PC-9 (cell line): ENCODE data around the gene MMP24. TPM values are rescaled to one million over a fixed set of nuclear protein-coding genes. Genes with fewer than 3 reads are reported as not detected.
"Not testable (repeated sequence)": the region's sequence is repeated elsewhere in the genome, so short reads cannot be mapped to it uniquely, and the experiment has no call there.

Experiments used
- BruUV-seq: library from RNA; stranded (reverse); fragments of 400-500 nt; replicated peaks from 2 replicates; lab custom pipeline; 2021; lab: Mats Ljungman, UMichigan
- CTCF ChIA-PET: fragments of 300-600 bp; sonication (Branson Sonifier 250); formaldehyde crosslinking; loops from one replicate; lab custom pipeline; 2022; ENCODE audit warnings: antibody characterized with exemption; lab: Charles Lee
- POLR2A ChIA-PET: fragments of 300-600 bp; sonication (Branson Sonifier 250); formaldehyde crosslinking; loops from one replicate; lab custom pipeline; 2022; ENCODE audit warnings: antibody characterized with exemption; ENCODE audit not compliant: unreplicated experiment; lab: Charles Lee
- DNase-seq, 2 experiments: peaks; one replicate each; pipeline versions ENCODE4 v3.0.0 to v3.0.0-alpha.2; 2015 to 2022; ENCODE audit warnings: mixed read lengths in 1 of 2
- H2AFZ ChIP-seq: fragments of 200-600 bp; sonication (generic); 2 replicates; pipeline ENCODE4 v1.8.1; 2017; ENCODE audit warnings: antibody characterized with exemption
- H3F3A ChIP-seq: fragments of 200-600 bp; sonication (generic); 2 replicates; pipeline ENCODE4 v1.8.1; 2017; ENCODE audit warnings: antibody characterized with exemption, mild to moderate bottlenecking, low read depth; ENCODE audit not compliant: insufficient read depth
- H3K27ac ChIP-seq: fragments of 200-600 bp; sonication (generic); 2 replicates; pipeline ENCODE4 v1.6.1; 2016; ENCODE audit warnings: mixed run types
- H3K27me3 ChIP-seq: fragments of 200-600 bp; sonication (generic); 2 replicates; pipeline ENCODE4 v1.6.1; 2016; ENCODE audit warnings: low read depth, mixed run types; ENCODE audit not compliant: insufficient read depth
- H3K36me3 ChIP-seq: fragments of 200-600 bp; sonication (generic); 2 replicates; pipeline ENCODE4 v1.6.1; 2016; ENCODE audit warnings: low read depth, mixed run types
- H3K4me1 ChIP-seq: fragments of 200-600 bp; sonication (generic); replicated peaks from 2 replicates; pipeline ENCODE4 v1.6.1; 2016; ENCODE audit warnings: mixed run types; ENCODE audit not compliant: insufficient read depth
- H3K4me2 ChIP-seq: fragments of 200-600 bp; sonication (generic); 2 replicates; pipeline ENCODE4 v1.6.1; 2017; ENCODE audit warnings: mixed run types
- H3K4me3 ChIP-seq: fragments of 200-600 bp; sonication (generic); 2 replicates; pipeline ENCODE4 v1.6.1; 2016; ENCODE audit warnings: mixed run types
- H3K79me2 ChIP-seq: fragments of 200-600 bp; sonication (generic); 2 replicates; pipeline ENCODE4 v1.6.1; 2017; ENCODE audit warnings: low read depth, mixed run types
- H3K9me2 ChIP-seq: fragments of 200-600 bp; sonication (generic); 2 replicates; pipeline ENCODE4 v1.8.1; 2017; ENCODE audit warnings: mild to moderate bottlenecking; ENCODE audit not compliant: insufficient read depth
- H3K9me3 ChIP-seq: fragments of 200-600 bp; sonication (generic); 2 replicates; pipeline ENCODE4 v1.8.1; 2016; ENCODE audit warnings: low read depth; ENCODE audit not compliant: insufficient read depth
- H4K20me1 ChIP-seq: fragments of 200-600 bp; sonication (generic); 2 replicates; pipeline ENCODE4 v1.8.1; 2017; ENCODE audit not compliant: insufficient read depth
- EZH2 ChIP-seq: fragments of 200-600 bp; sonication (generic); IDR thresholded peaks from 2 replicates; pipeline ENCODE4 v1.8.0; 2017; ENCODE audit warnings: antibody characterized with exemption, low read depth
- intact Hi-C: fragments of 100-400 bp; cut with micrococcal nuclease; formaldehyde crosslinking; loops from one replicate; pipeline ENCODE4 v1.10.0; 2022; ENCODE audit not compliant: unreplicated experiment
- total RNA-seq: library from RNA; stranded (reverse); gene quantifications from 2 replicates; pipeline ENCODE4 v1.2.3, GENCODE V29; 2021
- TF ChIP-seq, protein P1 (sequence below): fragments of 200-600 bp; sonication (generic); conservative IDR thresholded peaks from 2 replicates; pipeline ENCODE4 v1.6.1; 2017; ENCODE audit warnings: mixed run types, antibody characterized with exemption, mild to moderate bottlenecking, moderate library complexity

Gene MMP24
- total RNA-seq, 1 experiment from 2014 or later: 0.48 TPM

DNA sequence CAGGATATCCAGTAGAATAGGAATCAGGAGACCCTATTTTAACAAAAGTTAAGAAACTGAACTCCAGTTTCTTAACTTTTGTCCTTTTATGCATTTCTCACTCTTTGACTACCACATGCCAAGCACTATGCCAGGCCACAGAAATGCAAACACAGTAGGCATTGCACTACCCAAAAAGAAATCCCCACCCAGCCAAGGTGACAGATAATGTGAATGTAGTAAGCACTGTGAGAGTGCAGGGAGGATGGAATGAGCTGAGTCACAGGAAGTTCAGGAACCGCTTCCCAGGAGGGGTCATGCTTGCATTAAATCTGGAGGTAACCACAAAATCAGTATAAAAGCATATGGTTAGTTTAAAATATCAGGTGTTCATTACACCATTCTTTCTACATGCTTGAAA, 85.8 kb downstream of the MMP24 start:
- Histone ChIP-seq H3K9me2 (no peaks in the 10 kb centered on the region), H3K4me1 (peaks cover 63% of the 10 kb centered on the region), H3K27me3 (no peaks in the 10 kb centered on the region), H2AFZ (no peak overlapping the region), H3F3A (peaks cover 45% of the 10 kb centered on the region), H3K4me2 (peak overlapping the region; percentile 59), H3K27ac (peak overlapping the region; percentile 97), H4K20me1 (no peaks in the 10 kb centered on the region), H3K79me2 (0 out of 2 replicates have a peak, but pooled peaks cover 4% of the 10 kb centered on the region), H3K9me3 (no peaks in the 10 kb centered on the region), H3K4me3 (no peak overlapping the region), H3K36me3 (no peaks in the 10 kb centered on the region)
- intact Hi-C loops: no loop called here
- no TSS peak for BruUV-seq
- ChIA-PET CTCF (interaction anchor here (0.6 kb wide), 1 partner anchor 49 kb away, joined by 19 read pairs; no protein-coding TSS in a partner anchor), POLR2A (interaction anchor here (0.6 to 0.7 kb wide), 3 partner anchors 28 to 340 kb away, joined by 3 to 12 read pairs (median 3); partner anchors contain the start of genes CEP250 and EIF6)
- TF ChIP-seq, protein P1, sequence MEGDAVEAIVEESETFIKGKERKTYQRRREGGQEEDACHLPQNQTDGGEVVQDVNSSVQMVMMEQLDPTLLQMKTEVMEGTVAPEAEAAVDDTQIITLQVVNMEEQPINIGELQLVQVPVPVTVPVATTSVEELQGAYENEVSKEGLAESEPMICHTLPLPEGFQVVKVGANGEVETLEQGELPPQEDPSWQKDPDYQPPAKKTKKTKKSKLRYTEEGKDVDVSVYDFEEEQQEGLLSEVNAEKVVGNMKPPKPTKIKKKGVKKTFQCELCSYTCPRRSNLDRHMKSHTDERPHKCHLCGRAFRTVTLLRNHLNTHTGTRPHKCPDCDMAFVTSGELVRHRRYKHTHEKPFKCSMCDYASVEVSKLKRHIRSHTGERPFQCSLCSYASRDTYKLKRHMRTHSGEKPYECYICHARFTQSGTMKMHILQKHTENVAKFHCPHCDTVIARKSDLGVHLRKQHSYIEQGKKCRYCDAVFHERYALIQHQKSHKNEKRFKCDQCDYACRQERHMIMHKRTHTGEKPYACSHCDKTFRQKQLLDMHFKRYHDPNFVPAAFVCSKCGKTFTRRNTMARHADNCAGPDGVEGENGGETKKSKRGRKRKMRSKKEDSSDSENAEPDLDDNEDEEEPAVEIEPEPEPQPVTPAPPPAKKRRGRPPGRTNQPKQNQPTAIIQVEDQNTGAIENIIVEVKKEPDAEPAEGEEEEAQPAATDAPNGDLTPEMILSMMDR: no peak
- no peak for TF ChIP-seq EZH2
- peak; percentile 74 to 95 for DNase-seq

DNA sequence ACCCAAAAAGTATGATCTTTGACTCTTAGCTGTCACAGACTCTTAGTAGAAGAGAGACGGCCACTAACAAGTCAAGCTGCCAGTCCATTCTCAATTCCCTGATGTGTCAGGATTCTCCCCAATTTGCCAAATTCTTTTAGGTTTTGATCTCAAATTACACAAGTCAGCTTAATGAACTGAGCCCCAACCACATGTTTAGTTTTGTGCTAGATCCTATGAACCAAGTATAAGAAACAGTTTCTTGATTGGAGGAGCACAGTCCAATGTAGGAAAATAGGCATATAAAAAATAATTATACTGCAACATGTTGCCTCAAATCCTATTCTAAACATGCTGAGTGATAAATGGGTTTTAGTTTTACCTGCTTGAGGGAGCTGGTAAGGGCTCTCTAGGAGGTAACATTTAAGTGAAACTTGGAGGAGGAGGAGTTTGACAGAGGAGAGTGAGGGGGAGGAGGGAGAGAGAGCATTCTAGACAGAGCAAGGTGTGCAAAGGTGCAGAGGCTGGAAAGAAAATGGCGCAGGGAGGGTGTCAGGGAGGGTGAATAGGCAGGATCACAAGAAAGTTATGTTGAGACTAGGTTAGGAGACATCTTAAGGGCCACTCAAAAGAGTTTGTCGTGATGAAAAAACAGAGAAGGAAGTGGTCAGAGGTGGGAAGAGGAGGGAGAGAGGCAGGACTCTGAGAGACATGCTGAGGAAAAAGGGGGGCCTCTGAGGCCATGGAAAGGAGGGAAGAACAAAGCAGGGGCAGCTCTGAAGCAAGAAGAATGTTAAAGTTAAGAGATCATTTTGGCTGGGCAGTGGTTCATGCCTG, 88.5 kb downstream of the MMP24 start:
- Histone ChIP-seq H3K9me3 (no peaks in the 10 kb centered on the region), H2AFZ (no peak overlapping the region), H3K4me1 (peaks cover 73% of the 10 kb centered on the region), H3F3A (peaks cover 51% of the 10 kb centered on the region), H3K79me2 (0 out of 2 replicates have a peak, but pooled peaks cover 4% of the 10 kb centered on the region), H3K4me3 (no peak overlapping the region), H4K20me1 (no peaks in the 10 kb centered on the region), H3K9me2 (no peaks in the 10 kb centered on the region), H3K36me3 (no peaks in the 10 kb centered on the region), H3K27ac (0 out of 2 replicates have a peak overlapping the region, but pooled peaks have one; percentile 97), H3K27me3 (no peaks in the 10 kb centered on the region), H3K4me2 (no peak overlapping the region)
- no peak for TF ChIP-seq EZH2
- TF ChIP-seq, protein P1: no peak
- intact Hi-C loops: no loop called here
- DNase-seq: no peak
- CTCF ChIA-PET: no interaction called here
- no TSS peak for BruUV-seq
- POLR2A ChIA-PET: interaction anchor here (0.6 kb wide), 1 partner anchor 298 kb away, joined by 5 read pairs; no protein-coding TSS in a partner anchor

DNA sequence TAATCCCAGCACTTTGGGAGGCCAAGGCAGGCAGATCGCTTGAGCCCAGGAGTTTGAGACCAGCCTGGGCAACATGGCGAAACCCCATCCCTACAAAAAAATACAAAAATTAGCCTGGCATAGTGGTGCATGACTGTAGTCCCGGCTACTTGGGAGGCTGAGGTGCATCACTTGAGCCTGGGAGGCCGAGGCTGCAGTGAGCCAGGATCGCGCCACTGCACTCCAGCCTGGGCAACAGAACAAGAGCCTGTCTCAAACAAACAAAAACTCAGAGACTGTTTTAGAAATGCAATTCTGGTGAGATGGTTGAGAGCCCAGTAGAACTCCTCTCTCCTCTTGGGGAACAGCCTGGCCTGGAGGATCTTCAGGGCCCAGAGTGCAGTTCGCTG, 89.1 kb downstream of the MMP24 start:
- BruUV-seq, DNase-seq, H3K36me3 ChIP-seq, intact Hi-C loops, H3K27me3 ChIP-seq, H3K27ac ChIP-seq, H3K4me2 ChIP-seq, H4K20me1 ChIP-seq, POLR2A ChIA-PET, H3K9me3 ChIP-seq, CTCF ChIA-PET, H3K79me2 ChIP-seq, H2AFZ ChIP-seq, H3K4me3 ChIP-seq, H3K9me2 ChIP-seq: not testable (repeated sequence)
- Histone ChIP-seq H3K4me1 (peaks cover 79% of the 10 kb centered on the region), H3F3A (peaks cover 57% of the 10 kb centered on the region)
